SK-N-SH (cell line): ENCODE data around the gene MSX1. TPM values are rescaled to one million over a fixed set of nuclear protein-coding genes. Genes with fewer than 3 reads are reported as not detected.

Experiments used
- CTCF ChIA-PET: fragments of 300-600, 350-600 bp; formaldehyde crosslinking; extraction: SDS; loops from one replicate; lab custom pipeline; 2021; lab: Yijun Ruan, JAX
- POLR2A ChIA-PET: fragments of 350-600 bp; sonication (Branson Sonifier 250); formaldehyde crosslinking; extraction: SDS; loops from one replicate; lab custom pipeline; 2020; ENCODE audit warnings: antibody characterized with exemption, inconsistent platforms; lab: Yijun Ruan, JAX
- DNase-seq: peaks from one replicate; pipeline ENCODE4 v3.0.0; 2012
- H2AFZ ChIP-seq: fragments of 200-600 bp; sonication (generic); 2 replicates; pipeline ENCODE4 v1.8.1; 2016; ENCODE audit warnings: antibody characterized with exemption, mild to moderate bottlenecking, low read depth
- H3F3A ChIP-seq: fragments of 200-600 bp; sonication (generic); replicated peaks from 2 replicates; pipeline ENCODE3; 2016; ENCODE audit warnings: antibody characterized with exemption, mild to moderate bottlenecking; ENCODE audit not compliant: insufficient read depth
- H3K27ac ChIP-seq, 2 experiments: fragments of 200-500 bp in 1 of 2; fragments of 200-600 bp in 1 of 2; sonication (Bioruptor generic) in 1 of 2; sonication (generic), shearing (Covaris generic) in 1 of 2; 2 replicates each; pipeline versions ENCODE4 v1.5.1 to v1.6.1; 2014 to 2016; ENCODE audit warnings: low read depth in 2 of 2, inconsistent platforms in 1 of 2, low read length in 1 of 2, mild to moderate bottlenecking in 1 of 2, mixed read lengths in 1 of 2
- H3K27me3 ChIP-seq: fragments of 200-600 bp; sonication (generic), shearing (Covaris generic); 2 replicates; pipeline ENCODE4 v1.6.1; 2016; ENCODE audit warnings: mixed run types; ENCODE audit not compliant: insufficient read depth
- H3K36me3 ChIP-seq, 2 experiments: fragments of 200-500 bp in 1 of 2; fragments of 200-600 bp in 1 of 2; sonication (Bioruptor generic) in 1 of 2; sonication (generic) in 1 of 2; replicated peaks in 1 of 2; 2 replicates each; pipeline versions ENCODE3 to v1.5.1; 2014 to 2016; ENCODE audit warnings: low read length in 1 of 2, mild to moderate bottlenecking in 1 of 2; ENCODE audit not compliant: insufficient read depth in 2 of 2, control insufficient read depth in 1 of 2
- H3K4me1 ChIP-seq, 2 experiments: fragments of 200-500 bp in 1 of 2; fragments of 200-600 bp in 1 of 2; sonication (Bioruptor generic) in 1 of 2; sonication (generic), shearing (Covaris generic) in 1 of 2; 2 replicates each; pipeline versions ENCODE4 v1.5.1 to v1.6.1; 2014 to 2016; ENCODE audit warnings: low read depth in 1 of 2, low read length in 1 of 2, mixed run types in 1 of 2; ENCODE audit not compliant: insufficient read depth in 2 of 2, control insufficient read depth in 1 of 2
- H3K4me2 ChIP-seq: fragments of 200-600 bp; sonication (generic), shearing (Covaris generic); 2 replicates; pipeline ENCODE4 v1.6.1; 2017; ENCODE audit warnings: mixed run types
- H3K4me3 ChIP-seq, 2 experiments: fragments of 200-500 bp in 1 of 2; fragments of 200-600 bp in 1 of 2; sonication (Bioruptor generic) in 1 of 2; sonication (generic), shearing (Covaris generic) in 1 of 2; 2 replicates each; pipeline versions ENCODE4 v1.5.1 to v1.8.1; 2014 to 2016; ENCODE audit warnings: low read depth in 2 of 2, inconsistent platforms in 1 of 2, low read length in 1 of 2, mild to moderate bottlenecking in 1 of 2, mixed read lengths in 1 of 2, moderate library complexity in 1 of 2
- H3K79me2 ChIP-seq: fragments of 200-600 bp; sonication (generic); 2 replicates; pipeline ENCODE4 v1.8.1; 2017; ENCODE audit warnings: mild to moderate bottlenecking; ENCODE audit not compliant: insufficient read depth
- H3K9ac ChIP-seq: fragments of 200-600 bp; sonication (generic); 2 replicates; pipeline ENCODE4 v1.6.1; 2017; ENCODE audit warnings: mixed run types
- H3K9me2 ChIP-seq: fragments of 200-600 bp; sonication (generic); 2 replicates; pipeline ENCODE4 v1.6.1; 2017; ENCODE audit warnings: mixed run types
- H3K9me3 ChIP-seq: fragments of 200-600 bp; sonication (generic); 2 replicates; pipeline ENCODE4 v1.6.1; 2017; ENCODE audit warnings: mixed run types, mild to moderate bottlenecking, moderate library complexity
- H4K20me1 ChIP-seq: fragments of 200-600 bp; sonication (generic); 2 replicates; pipeline ENCODE4 v1.6.1; 2017; ENCODE audit warnings: mild to moderate bottlenecking, mixed run types; ENCODE audit not compliant: insufficient read depth
- EP300 ChIP-seq, 2 experiments: IDR thresholded peaks; 2 replicates each; pipeline versions ENCODE4 v1.4.0 to v1.6.1; 2012; ENCODE audit warnings: borderline replicate concordance in 1 of 2, low read depth in 1 of 2, low read length in 1 of 2
- FOSL2 ChIP-seq: IDR thresholded peaks from 2 replicates; pipeline ENCODE4 v1.4.0; 2012; ENCODE audit warnings: low read depth, mild to moderate bottlenecking, moderate library complexity, borderline replicate concordance
- FOXJ3 ChIP-seq: sonication (generic); formaldehyde crosslinking; IDR thresholded peaks from 2 replicates; pipeline ENCODE4 v1.5.1; 2020; ENCODE audit warnings: mild to moderate bottlenecking, missing genetic modification reagents
- FOXM1 ChIP-seq: IDR thresholded peaks from 2 replicates; pipeline ENCODE4 v1.4.0; 2012; ENCODE audit warnings: low read depth, mild to moderate bottlenecking
- JUND ChIP-seq: IDR thresholded peaks from 2 replicates; pipeline ENCODE4 v1.4.0; 2012
- MEF2A ChIP-seq: IDR thresholded peaks from 2 replicates; pipeline ENCODE4 v1.4.0; 2012; ENCODE audit warnings: low read depth, borderline replicate concordance
- RAD21 ChIP-seq: IDR thresholded peaks from 2 replicates; pipeline ENCODE4 v1.6.1; 2012; ENCODE audit warnings: mild to moderate bottlenecking, low read length
- RXRA ChIP-seq: IDR thresholded peaks from 2 replicates; pipeline ENCODE4 v1.4.0; 2012; ENCODE audit warnings: low read depth, mild to moderate bottlenecking, borderline replicate concordance
- SIN3A ChIP-seq: IDR thresholded peaks from 2 replicates; pipeline ENCODE4 v1.6.1; 2012; ENCODE audit warnings: low read depth, mild to moderate bottlenecking, low read length, moderate library complexity, borderline replicate concordance
- TCF12 ChIP-seq: IDR thresholded peaks from 2 replicates; pipeline ENCODE4 v1.4.0; 2012
- WGBS: methylation state at CpG from one replicate; pipeline ENCODE4 v1.1.6; 2017; ENCODE audit warnings: low lambda C conversion rate; 5-methylcytosine and 5-hydroxymethylcytosine counted together
- polyA plus RNA-seq, 3 experiments: library from polyadenylated mRNA; depleted of rRNA; stranded (reverse); fragments of >200 nt; gene quantifications; 2 replicates each; pipeline ENCODE4 v1.2.3, GENCODE V29; 2012
- TF ChIP-seq, protein P1 (sequence below): IDR thresholded peaks from 2 replicates; pipeline ENCODE4 v1.6.1; 2012; ENCODE audit warnings: mild to moderate bottlenecking, low read depth, low read length, moderate library complexity
- TF ChIP-seq, protein P2 (sequence below): IDR thresholded peaks from 2 replicates; pipeline ENCODE4 v1.4.0; 2012; ENCODE audit warnings: low read depth
- TF ChIP-seq, protein P3 (sequence below): IDR thresholded peaks from 2 replicates; pipeline ENCODE4; 2012

The MSX1 gene
- polyA plus RNA-seq, 1 of the 3 experiments (the other 2 are of a cell fraction), result 2.1 TPM

DNA sequence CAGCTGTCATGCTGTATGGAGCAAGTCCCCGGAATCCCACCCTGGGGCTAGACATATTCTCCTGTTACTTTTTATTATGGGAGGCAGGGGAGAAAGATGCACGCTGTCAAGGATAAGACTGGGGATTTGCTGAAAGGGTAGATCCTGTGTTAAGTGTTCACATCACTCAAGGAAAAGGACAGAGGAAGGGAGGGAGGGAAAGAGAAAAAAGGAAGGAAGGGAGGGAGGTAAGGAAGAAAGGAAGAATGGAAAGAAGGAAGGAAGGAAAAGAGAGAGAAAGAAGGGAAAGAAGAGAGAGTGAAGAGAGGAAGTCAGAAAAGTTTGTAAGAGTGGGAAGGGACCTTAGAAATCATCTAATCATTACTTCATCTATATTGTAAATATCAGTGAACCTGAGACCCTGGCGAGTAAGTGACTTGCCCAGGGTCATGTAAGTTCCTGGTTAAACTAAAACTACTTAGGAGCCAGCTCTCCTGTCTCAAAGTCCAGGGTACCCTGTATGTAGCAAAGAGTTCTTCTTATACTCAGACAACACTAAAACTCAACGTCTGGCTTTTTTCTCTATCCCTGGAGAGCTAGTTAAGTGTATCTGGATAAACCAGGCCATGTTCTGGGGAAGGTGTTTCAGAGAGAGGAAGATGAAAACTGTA is 47.2 kb upstream of the MSX1 start (continued):
- TF ChIP-seq, protein P1, sequence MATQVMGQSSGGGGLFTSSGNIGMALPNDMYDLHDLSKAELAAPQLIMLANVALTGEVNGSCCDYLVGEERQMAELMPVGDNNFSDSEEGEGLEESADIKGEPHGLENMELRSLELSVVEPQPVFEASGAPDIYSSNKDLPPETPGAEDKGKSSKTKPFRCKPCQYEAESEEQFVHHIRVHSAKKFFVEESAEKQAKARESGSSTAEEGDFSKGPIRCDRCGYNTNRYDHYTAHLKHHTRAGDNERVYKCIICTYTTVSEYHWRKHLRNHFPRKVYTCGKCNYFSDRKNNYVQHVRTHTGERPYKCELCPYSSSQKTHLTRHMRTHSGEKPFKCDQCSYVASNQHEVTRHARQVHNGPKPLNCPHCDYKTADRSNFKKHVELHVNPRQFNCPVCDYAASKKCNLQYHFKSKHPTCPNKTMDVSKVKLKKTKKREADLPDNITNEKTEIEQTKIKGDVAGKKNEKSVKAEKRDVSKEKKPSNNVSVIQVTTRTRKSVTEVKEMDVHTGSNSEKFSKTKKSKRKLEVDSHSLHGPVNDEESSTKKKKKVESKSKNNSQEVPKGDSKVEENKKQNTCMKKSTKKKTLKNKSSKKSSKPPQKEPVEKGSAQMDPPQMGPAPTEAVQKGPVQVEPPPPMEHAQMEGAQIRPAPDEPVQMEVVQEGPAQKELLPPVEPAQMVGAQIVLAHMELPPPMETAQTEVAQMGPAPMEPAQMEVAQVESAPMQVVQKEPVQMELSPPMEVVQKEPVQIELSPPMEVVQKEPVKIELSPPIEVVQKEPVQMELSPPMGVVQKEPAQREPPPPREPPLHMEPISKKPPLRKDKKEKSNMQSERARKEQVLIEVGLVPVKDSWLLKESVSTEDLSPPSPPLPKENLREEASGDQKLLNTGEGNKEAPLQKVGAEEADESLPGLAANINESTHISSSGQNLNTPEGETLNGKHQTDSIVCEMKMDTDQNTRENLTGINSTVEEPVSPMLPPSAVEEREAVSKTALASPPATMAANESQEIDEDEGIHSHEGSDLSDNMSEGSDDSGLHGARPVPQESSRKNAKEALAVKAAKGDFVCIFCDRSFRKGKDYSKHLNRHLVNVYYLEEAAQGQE, result no peak
- TF ChIP-seq, protein P2, sequence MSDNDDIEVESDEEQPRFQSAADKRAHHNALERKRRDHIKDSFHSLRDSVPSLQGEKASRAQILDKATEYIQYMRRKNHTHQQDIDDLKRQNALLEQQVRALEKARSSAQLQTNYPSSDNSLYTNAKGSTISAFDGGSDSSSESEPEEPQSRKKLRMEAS, result no peak
- no peak for TF ChIP-seq TCF12
- TF ChIP-seq RAD21, result no peak

DNA sequence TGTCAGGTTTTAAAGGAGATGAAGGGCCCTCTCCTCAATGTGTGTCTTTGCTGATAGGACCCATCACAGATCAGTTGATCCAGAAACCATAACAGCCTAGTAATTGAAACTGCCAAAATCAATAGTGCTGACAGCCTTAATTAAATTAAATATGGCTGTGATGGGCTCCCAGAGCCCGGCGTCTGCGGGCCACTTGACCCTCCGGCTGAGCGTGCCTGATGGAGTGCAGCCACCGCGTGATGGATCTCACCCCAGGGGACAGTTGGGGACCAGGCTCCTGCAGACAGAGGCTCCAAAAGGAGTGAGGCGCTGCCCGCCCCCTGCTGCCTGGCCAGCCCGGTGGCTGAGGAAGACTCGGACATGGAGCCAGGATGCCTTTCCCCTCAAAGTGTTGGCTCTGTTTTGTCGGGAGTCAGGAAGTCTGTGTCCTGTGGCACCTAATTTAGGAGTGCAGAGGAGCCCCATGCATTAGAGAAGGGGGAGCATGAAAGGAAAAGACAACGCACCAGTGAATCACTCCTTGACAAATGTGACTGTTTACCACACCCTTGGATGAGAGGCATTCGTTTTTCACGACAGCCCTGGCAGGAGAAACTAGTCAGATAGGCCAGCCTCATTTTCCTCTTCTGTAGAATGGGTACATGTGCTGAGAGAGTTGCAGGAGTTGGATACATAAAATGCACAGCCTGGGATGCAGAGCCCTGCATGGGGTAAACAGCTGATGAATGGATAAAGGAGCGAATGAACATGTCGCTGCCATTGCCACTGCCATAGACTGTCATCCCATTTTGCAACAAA is 40.9 kb upstream of the MSX1 start:
- Histone ChIP-seq H3K27ac (no peak overlapping the region), H3K27me3 (no peaks in the 10 kb centered on the region), H3K36me3 (no peaks in the 10 kb centered on the region), H2AFZ (no peak overlapping the region), H3K9me2 (no peaks in the 10 kb centered on the region), H3K9ac (no peak overlapping the region), H3K4me2 (no peak overlapping the region), H3K4me1 (peaks cover 0 to 2% of the 10 kb centered on the region in 2 experiments; a peak in 1 of 4 replicates), H3K9me3 (no peaks in the 10 kb centered on the region), H4K20me1 (no peaks in the 10 kb centered on the region), H3K4me3 (no peak overlapping the region)
- POLR2A ChIA-PET, result no interaction called here
- WGBS, result 41% methylated on average over 13 of the region's 17 CpGs
- TF ChIP-seq FOXJ3 (CRISPR knock-in tag) (no peak), SIN3A (no peak), RXRA (no peak), MEF2A (no peak), EP300 (IDR thresholded peaks at IDR 0.05; ENCODE audit: borderline replicate concordance in 1 of 2, low read depth in 1 of 2, low read length in 1 of 2) (no peak), FOXM1 (no peak), FOSL2 (no peak), JUND (no peak)
- TF ChIP-seq, protein P3, sequence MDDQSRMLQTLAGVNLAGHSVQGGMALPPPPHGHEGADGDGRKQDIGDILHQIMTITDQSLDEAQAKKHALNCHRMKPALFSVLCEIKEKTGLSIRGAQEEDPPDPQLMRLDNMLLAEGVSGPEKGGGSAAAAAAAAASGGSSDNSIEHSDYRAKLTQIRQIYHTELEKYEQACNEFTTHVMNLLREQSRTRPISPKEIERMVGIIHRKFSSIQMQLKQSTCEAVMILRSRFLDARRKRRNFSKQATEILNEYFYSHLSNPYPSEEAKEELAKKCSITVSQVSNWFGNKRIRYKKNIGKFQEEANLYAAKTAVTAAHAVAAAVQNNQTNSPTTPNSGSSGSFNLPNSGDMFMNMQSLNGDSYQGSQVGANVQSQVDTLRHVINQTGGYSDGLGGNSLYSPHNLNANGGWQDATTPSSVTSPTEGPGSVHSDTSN, result no peak
- TF ChIP-seq, protein P1, result no peak
- TF ChIP-seq, all 33 proteins: peak for 0
- no peaks in the 10 kb centered on the region for H3F3A ChIP-seq
- H3K79me2 ChIP-seq, result no peaks in the 10 kb centered on the region
- peak; percentile 64 for DNase-seq
- CTCF ChIA-PET, result interaction anchor here (0.9 to 1.8 kb wide), 2 partner anchors 49 to 331 kb away, joined by 3 to 5 read pairs; no protein-coding TSS in a partner anchor
